Glomerular endothelial cell (primary cell): ENCODE measurements around the gene ERF. TPM values are rescaled to one million over a fixed set of nuclear protein-coding genes. Genes with fewer than 3 reads are reported as not detected.
A peak's percentile ranks its signal among the peaks of the same experiment; 100 is the strongest.

ENCODE experiments used
- DNase-seq: peaks from one replicate; pipeline ENCODE4 v3.0.0-alpha.2; 2011; ENCODE audit warnings: low read depth, low spot score; ENCODE audit errors: extremely low read depth
- total RNA-seq: library from RNA; depleted of rRNA; stranded (reverse); fragments of >200 nt; gene quantifications from 2 replicates; pipeline ENCODE4 v1.2.3, GENCODE V29; 2015

Gene ERF
- total RNA-seq, 1 donor from 2014 or later, result 56.6 TPM

DNA sequence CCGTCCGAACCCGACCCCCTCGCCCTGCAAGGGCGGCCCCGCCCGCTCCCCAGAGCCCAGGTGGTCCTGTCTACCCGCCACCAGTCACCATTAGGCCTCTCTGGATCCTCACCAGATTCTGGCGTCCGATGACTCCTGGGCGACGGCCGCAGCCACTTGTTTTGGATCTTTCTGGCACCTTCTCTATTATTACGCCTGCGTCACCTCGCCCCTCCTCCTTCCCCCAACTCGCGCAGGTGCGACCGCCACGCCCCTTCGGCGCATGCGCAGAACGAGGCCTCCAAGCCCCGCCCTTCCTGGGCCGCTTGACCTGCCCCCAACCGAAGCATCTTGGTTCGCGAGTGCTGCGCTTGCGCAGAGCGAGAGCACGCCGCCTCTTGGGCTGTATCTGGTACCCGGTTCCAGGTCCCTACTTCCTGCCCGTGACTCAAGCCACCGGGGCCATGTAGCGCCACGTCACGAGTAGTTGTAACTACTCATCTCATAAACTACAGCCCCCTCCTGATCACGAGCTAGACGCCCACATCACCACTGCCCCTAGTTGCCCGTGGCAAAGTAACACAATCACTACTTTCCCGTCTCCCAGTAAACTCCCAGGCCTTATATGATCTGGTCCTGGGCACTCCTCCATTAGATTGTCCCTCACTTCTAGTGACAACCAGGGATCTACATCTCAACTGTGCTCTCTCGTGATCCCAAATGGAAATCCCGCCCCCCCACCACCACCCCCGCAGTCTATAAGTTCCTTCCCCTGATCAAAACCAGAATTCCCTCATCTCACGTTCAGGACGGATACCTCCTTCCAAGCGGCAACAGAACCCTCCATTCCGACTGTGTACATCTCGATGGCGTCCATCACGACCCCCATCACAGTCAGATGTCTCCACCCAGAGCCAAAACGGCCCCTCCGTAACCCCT, 37.1 kb downstream of the ERF start, which contains the start of gene DEDD2:
TSS of gene DEDD2 (minus strand) at position 158 of the 918 bp plus-strand sequence. CDS start 670 bp downstream, outside the sequence.
- DNase-seq, result peak; percentile 91

DNA sequence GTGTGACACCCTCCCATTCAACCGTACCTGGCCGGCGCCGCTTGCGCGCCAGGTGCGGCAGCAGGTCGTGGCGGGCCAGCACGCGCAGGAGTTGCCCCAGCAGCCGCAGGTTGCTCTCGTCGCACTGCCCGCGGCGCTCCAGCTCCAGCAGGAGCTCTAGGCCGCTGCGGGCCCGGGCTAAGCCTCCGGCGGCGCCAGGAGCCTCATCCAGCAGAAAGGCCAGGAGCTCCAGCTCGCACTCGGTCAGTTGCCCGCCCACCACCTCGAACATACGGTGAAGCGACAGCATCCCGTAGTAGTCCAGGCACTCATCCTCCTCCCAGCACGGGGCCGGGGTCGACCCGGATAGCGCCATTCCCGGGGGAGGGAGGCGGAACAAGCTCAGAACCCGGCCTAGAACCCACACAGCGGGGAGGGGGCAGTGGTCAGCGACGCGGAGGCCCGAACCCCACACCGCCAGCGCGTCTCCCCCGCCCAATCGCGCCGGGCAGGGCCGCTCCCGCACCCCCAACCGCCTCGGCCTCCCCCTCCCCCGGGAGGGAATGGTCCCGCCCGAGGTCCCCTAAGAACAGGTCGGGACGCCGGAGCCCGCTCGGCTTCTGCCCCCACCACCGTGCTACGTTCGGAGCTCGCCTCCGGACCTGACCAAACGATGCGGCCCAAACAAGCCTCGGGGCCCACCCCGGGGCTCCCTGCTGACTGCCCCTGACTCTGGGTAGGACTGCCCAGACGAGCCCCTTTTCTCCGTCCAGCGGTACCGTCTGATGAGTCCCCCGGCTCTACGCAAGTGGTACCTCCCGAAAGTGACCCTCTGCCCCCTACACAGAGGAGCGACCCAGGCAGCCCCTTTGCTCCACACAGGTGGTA, 38.0 kb downstream of the ERF start:
- DNase-seq, result no peak

DNA sequence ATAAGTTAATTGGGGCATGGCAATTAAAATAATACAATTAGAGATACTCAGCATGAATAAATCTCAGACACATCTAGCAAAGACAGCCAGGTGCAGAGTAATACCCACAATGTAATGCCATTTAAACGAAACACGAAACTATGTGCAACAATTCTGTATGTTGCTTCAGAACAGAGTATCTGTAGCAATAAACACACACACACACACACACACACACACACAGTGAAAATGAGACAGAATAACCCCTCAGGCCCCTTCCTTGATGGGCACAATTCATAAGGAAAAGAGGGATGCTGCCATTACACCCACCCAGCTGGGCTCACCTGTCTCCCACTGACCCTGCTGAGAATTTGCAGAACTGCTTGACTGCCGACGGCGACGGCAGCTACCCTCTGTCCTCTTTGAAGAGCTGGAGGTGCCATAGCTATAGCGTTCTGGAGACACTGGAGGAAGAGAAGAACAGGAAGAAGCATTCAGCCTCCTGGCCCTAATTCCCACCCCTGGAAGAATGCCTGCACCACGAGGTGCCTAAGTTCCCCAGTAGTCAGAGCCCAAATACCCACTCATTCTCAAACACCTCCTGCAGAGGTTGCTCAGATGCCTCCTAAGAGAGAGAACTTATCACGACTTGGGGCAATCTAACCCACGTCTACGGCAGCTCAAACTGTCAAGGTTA, 40.0 kb downstream of the ERF start:
- DNase-seq, result no peak

DNA sequence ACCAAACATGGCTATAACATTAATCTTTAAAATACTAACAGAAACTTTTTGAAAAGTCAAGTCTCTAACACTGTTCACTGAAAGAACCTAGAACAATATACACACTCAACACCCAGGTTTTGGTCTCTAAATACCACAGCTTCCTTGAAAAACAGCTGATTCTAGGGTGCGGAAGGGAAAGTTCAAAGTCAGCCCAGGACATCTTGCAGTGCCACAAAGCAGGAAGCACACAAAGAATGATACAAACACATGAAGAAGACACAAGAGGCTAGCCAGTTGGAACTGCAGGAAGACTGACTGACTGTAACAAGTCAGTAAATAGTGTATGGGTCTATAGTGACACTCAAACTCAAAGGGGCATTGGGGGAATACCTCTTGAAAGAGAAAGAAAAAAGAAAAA, 42.0 kb downstream of the ERF start:
- no peak for DNase-seq

DNA sequence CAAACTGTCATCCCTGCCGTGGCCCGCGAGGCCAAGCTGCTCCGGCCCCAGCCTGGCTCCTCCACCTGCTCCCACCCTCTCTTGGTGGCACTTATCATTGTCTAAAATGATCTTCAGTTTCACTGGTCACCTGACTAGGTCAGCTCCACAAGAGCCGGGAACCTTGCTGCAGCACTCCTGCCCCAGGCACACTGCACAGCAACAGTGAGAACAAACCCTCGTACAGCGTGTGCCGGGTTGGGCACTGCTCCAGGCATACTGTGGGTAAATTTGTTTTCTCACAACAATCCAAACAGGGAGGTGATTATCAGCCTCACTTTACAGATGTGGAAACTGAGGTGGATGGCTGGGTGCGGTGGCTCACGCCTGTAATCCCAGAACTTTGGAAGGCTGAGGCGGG, 46.3 kb downstream of the ERF start:
- no peak for DNase-seq

DNA sequence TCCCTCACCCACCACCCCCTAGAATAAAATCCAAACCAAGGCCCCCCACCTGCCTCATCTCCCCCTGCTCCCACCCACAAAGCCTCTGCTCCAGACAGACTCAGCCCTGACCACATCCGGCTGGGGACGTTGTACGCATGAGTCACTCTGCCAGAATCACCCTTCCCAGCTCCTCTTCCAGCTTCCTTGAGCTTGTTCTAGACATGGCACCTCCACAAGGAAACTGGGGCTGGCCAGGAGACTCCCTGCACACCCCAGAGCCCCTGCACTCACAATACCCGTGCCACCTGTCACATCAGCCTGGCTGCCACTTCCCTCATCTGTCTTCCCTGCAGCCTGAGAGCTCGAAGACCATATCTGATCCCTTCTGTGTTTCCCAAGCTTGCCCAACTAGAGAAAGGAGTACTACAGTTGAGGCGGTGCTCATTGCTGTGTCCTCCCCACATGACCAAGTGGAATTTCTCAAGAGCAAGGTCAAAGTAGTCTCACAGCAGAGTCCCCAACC, 47.1 kb downstream of the ERF start:
- no peak for DNase-seq

DNA sequence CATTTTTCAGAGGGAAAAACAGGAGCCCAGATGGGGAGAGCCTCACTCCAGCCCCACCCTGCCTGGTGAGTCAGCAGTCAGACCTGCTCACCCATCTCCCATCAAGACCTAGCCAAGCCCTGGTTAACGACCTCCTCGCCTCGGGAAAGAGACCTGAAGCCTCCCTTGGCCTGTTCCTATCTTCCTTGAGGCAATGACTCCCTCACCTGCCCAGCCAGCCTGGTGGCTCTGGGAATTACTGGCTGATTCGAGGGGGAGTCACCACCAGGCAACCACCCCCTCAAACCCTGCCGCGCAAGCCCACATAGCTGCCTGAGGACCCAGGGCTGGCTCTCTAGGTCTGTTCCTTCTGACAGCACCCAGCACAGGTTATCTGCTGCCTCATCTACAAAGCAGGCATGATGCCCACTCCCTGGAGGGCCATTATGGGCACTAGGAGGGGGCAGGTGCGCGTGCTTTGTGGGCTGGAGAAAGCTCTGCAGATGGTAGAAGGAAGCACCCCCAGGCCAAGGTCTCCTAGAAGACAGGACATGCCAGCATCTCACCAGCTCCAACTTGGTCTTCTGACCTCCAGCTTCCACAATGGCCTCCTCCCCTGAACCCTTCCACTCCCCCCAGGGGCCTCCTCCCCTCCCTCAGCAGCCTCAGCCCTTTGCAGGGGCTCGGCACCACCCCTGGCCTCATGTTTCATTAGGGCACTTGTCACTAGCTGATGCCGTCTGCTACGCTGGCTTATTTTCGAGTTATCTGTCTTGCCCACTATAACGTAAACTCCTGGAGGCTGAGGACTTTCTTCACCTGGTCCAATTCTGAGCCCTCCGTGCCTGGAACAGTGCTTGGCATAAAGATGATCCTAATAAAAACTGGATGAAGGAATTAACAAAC, 47.8 kb downstream of the ERF start:
- no peak for DNase-seq

DNA sequence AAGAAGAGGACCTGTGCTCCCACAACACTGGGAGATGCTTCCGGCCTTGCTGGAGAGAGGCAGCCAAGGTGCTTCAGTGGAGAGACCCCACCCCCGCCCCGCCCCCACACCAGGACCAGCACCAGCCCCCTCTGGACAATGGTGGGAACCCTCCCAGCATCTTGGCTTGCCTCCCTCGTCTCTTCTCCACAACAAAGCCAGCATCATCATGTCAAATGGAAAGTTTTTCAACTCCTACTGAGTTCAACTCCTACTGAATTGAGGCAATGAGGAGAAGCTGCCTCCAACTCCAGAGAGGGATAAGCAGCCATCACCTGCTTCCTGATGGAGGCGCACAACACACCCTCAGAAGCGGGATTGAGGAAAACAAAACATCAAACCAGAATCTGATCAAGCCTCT, 50.3 kb downstream of the ERF start:
- no peak for DNase-seq

DNA sequence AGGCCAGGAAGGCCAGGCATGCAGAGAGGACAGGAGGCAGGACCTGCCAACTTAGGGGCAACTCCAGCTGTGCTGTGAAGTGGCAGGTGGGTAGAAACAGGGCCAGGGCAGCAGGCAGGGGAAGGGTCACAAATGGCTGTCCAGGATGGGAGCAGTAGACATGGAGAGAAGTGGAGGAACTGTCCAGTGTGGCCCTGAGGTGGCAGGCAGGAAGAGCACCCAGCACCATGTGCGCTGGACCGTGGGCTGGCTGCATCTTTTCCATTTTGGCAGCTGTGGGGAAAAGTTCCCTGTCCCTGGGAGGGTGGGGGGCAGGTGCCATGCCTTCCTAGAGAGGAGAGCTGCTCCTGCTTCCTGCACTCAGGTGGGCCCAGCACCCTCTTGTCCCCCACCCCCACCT, 51.2 kb downstream of the ERF start:
- no peak for DNase-seq

DNA sequence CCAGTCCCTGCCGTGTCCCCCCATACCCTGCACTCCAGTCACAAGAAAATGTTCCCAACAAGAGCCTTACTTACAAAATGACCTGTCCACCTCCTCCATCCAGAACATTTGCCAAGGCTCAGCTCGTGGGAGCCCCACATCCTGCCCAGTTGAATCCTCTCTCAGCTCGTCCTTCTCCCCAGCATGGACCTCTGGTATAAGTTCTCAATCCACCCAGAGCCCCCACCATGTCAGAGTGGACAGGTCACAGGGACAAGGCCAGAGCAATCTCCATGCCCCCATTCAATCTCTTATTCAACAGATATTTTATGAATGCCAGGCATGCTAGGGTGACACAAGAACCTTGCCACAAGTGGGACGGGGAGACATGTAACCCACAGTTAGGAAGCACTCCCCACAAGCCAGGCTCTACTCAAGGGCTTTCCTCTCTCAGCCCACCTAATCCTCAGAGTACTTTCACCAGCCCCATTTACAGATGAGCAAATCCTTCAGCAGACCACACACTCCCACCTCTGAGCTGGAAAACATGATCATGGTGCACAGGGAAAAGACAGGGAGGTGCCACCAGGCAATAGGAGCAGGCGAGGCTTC, 52.5 kb downstream of the ERF start:
- DNase-seq, result no peak

DNA sequence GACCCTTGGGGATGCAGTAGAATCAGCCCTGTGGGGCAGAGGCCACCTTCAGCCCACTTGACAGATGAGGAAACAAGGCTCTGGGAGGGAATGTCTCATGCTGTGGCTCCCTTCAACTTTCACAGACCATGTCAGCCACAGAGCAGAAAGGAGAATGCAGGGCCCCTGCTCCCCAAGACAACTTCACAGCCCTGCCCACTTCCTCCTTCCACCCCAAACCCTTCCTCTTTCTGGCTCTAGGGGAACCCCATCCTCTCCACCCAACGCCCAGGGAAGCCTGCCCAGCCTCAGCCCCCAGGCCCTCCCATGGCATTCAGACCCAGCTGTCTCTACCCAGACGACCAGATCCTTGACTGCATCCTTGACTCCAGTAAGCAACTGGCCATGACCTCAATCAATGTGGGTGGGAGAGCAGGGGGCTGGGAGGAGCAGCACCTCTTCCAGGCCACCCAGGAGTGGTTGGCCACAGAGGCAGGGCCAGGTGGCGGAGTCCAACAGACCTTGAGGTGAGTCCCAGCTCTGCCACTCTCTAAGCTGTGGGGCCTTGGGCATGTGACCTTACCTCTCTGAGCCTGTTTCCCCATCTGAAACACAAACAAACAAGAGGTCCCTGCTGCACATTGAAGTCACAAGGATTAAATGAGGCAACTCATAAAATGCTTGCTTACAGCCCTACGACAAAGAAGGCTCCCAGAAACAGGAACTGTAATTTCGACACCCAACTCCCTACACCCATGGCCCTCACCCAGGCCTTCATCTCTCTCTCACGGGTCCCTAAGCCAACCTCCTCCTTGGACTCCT, 53.2 kb downstream of the ERF start:
- no peak for DNase-seq

DNA sequence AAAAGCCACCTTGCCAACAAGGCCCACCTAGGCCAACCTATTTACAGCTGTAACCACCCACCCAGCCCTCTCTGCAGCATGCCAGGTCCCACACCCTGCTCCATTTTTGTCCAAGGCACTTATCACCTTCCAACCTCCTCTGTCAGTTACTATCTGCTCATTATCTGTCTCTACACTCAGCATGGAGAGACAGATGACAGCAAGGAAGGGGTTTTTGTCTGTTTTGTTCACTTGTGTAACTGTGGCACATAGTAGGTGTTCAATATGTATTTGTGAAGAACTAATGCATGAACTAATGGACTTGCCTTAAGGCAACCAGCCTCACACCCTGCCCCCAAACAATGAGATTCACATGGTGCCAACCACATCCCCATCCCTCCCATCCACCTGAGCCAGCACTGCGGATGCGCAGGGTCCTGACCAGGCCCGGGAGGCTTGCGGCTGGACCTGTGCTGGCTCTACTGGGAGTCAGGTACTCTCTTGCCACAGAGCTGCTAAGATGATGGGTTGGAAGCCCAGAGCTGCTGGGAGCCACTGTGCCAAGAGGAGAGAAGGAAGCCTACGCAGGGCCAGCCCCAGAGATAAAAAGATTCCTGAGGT, 54.7 kb downstream of the ERF start:
- no peak for DNase-seq

DNA sequence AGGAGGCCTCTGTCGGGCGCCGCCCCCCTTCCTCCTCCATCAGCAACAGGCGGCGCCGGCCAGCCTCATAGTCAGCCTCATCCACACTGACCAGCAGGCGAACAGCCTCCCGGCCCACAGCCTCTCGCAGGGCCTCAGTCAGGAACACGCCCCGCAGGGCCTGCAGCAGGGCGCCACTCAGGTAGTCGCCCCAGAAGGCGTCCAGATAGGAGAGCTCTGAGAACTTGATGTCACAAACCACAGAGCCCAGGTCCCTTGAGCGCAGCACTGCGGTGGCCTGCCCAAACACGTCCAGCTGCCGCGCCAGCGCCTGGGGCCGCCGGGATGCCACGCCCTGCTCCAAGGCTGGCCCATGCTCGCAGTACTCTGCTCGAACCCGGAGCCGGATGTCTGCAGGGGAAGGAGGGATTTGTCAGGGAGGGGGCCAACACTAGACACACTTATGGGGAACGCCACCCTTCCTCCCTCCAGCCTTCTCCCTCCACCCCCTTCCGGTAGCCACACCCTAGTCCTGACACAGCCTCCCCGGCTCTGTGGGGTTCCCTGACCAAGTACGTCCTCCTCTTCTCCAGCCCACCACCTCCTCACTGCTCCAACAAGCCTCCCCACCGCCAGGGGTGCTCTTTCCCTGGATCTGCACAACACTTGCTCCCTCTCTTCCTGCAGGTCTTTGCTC, 55.4 kb downstream of the ERF start:
- no peak for DNase-seq

DNA sequence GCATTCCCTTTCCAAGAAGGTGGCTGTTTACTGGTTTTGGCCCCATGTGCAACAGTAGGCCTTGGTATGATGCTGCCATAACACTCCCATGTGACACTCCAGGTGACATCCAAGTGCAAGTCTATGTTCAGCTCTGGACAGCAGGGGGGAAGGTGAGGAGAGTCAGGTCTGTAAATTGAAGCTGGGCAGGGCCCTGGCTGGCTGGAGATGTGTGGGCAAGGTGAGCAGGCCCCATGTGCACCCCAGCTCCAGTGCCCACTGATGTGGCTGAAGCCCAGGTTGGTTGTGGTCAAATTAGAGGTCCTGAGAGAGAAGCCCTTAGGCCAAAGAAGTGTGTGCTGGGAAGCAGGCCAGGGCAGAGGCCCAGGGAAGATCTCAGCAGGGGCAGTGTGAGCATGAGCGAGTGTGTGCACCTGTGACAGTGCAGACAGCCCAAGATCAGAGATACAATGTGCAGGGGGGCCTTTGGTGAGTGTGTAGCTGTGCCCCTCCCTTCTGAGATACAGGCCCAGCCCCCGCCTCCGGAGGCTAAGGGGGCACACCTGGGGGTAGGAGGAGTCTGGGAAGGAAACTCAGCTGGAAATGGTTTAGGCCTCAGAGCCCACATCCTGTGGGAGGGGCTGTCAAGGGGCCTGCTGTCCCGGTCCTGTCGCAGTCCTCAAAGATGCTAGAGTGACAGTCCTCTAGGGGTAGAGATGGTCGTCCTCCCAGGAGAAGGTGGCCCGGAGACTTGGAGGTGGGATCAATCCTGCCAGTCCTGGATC, 56.1 kb downstream of the ERF start:
- DNase-seq, result no peak
